K562 (cell line): ENCODE measurements around the gene ATAD3C. TPM values are rescaled to one million over a fixed set of nuclear protein-coding genes. Genes with fewer than 3 reads are reported as not detected.

Experiments used
- BHLHE40 ChIP-seq: IDR thresholded peaks from 2 replicates; pipeline ENCODE4 v1.6.1; 2011; ENCODE audit warnings: low read length, improper control_type of control experiment
- ELF1 ChIP-seq: fragments of 200-800 bp; sonication (Bioruptor generic); IDR thresholded peaks from 2 replicates; pipeline ENCODE4 v1.6.1; 2016; ENCODE audit warnings: missing genetic modification characterization, missing compliant biosample characterization
- ETV1 ChIP-seq: fragments of 450-650 bp; conservative IDR thresholded peaks from 2 replicates; pipeline ENCODE4 v1.6.1; 2016; ENCODE audit warnings: missing genetic modification characterization, control low read depth, low read depth, missing compliant biosample characterization
- EZH2 ChIP-seq: IDR thresholded peaks from 2 replicates; pipeline ENCODE4 v1.6.1; 2012; ENCODE audit warnings: low read depth, mild to moderate bottlenecking, inconsistent platforms, low read length, borderline replicate concordance
- HDAC8 ChIP-seq: fragments of 450-650 bp; IDR thresholded peaks from 2 replicates; pipeline ENCODE4 v1.6.1; 2016; ENCODE audit warnings: mild to moderate bottlenecking, missing genetic modification characterization, moderate library complexity, missing compliant biosample characterization
- NFATC3 ChIP-seq: fragments of 450-650 bp; IDR thresholded peaks from 2 replicates; pipeline ENCODE4 v1.6.1; 2017; ENCODE audit warnings: mild to moderate bottlenecking
- POLR2AphosphoS2 ChIP-seq: IDR thresholded peaks from 2 replicates; pipeline ENCODE4 v1.6.1; 2012; ENCODE audit warnings: low read length, improper control_type of control experiment
- SMAD3 ChIP-seq: fragments of 450-650 bp; formaldehyde crosslinking; conservative IDR thresholded peaks from 2 replicates; pipeline ENCODE4 v1.4.0; 2020; ENCODE audit warnings: mild to moderate bottlenecking
- STAT5B ChIP-seq: fragments of 250-450 bp; sonication (Bioruptor Pico); IDR thresholded peaks from 2 replicates; pipeline ENCODE4 v1.8.0; 2021; ENCODE audit warnings: mild to moderate bottlenecking, inconsistent platforms
- TAF7 ChIP-seq: fragments of 450-650 bp; IDR thresholded peaks from 2 replicates; pipeline ENCODE4 v1.6.1; 2016; ENCODE audit warnings: missing genetic modification characterization, missing compliant biosample characterization
- XRCC4 ChIP-seq: IDR thresholded peaks from one replicate; pipeline ENCODE4 v1.6.1; 2011; ENCODE audit not compliant: insufficient read depth, insufficient read length; ENCODE audit errors: extremely low read depth
- YY1 ChIP-seq, 3 experiments: IDR thresholded peaks; 2 replicates each; pipeline ENCODE4 v1.6.1; 2011; ENCODE audit warnings: low read length in 2 of 3, mild to moderate bottlenecking in 2 of 3, moderate library complexity in 2 of 3, borderline replicate concordance in 1 of 3, control low read depth in 1 of 3, low read depth in 1 of 3; ENCODE audit not compliant: insufficient read depth in 3 of 3, insufficient replicate concordance in 2 of 3, control insufficient read depth in 1 of 3, insufficient read length in 1 of 3; ENCODE audit errors: extremely low read depth in 1 of 3
- polyA plus RNA-seq, 8 experiments: library from polyadenylated mRNA; depleted of rRNA in 4 of 8; stranded (reverse) in 5 of 8; unstranded in 3 of 8; fragments of >200 nt; fragmentation: Nextera tagmentation in 2 of 8; fragmentation: Illumina TruSeq in 1 of 8; extraction: Ambion mirVana in 2 of 8; extraction: Trizol in 1 of 8; gene quantifications; 2 replicates each; pipeline versions ENCODE4 v1.2.1 to v1.2.3, GENCODE V29; 2011 to 2014; ENCODE audit warnings: inconsistent platforms in 1 of 8, missing spikeins in 1 of 8
- total RNA-seq, 7 experiments: library from RNA; depleted of rRNA in 6 of 7; stranded (reverse); fragments of >200 nt in 6 of 7; fragmentation: Illumina TruSeq in 2 of 7; extraction: Trizol in 2 of 7; gene quantifications; 2 replicates each; pipeline versions ENCODE4 v1.2.1 to v1.2.3, GENCODE V29; 2011 to 2021; ENCODE audit warnings: low replicate concordance in 1 of 7
- TF ChIP-seq, protein P1 (sequence below): fragments of 450-650 bp; IDR thresholded peaks from 2 replicates; pipeline ENCODE4 v1.6.1; 2016
- TF ChIP-seq, protein P2 (sequence below): fragments of 450-650 bp; IDR thresholded peaks from 2 replicates; pipeline ENCODE4 v1.6.1; 2016; ENCODE audit warnings: borderline replicate concordance
- TF ChIP-seq, protein P3 (sequence below): IDR thresholded peaks from 3 replicates; pipeline ENCODE4 v1.6.1; 2011; ENCODE audit warnings: borderline replicate concordance, mild to moderate bottlenecking; ENCODE audit not compliant: insufficient read length, insufficient read depth
- TF ChIP-seq, protein P4 (sequence below): sonication (generic); formaldehyde crosslinking; IDR thresholded peaks from 2 replicates; pipeline ENCODE4 v1.8.1; 2023; ENCODE audit warnings: mild to moderate bottlenecking, missing genetic modification reagents, moderate library complexity
- TF ChIP-seq, protein P5 (sequence below), 2 experiments: fragments of 450-650 bp; IDR thresholded peaks; 2 replicates each; pipeline ENCODE4 v1.6.1; 2018; ENCODE audit warnings: mild to moderate bottlenecking in 2 of 2, low read depth in 1 of 2; ENCODE audit not compliant: partially characterized antibody in 2 of 2

ATAD3C gene
- total and polyA plus RNA-seq, 9 of the 15 experiments (the other 6 are each of a cell fraction or from before 2014, with no cell fraction given) = 0.03 to 0.18 TPM; not detected in 7

DNA sequence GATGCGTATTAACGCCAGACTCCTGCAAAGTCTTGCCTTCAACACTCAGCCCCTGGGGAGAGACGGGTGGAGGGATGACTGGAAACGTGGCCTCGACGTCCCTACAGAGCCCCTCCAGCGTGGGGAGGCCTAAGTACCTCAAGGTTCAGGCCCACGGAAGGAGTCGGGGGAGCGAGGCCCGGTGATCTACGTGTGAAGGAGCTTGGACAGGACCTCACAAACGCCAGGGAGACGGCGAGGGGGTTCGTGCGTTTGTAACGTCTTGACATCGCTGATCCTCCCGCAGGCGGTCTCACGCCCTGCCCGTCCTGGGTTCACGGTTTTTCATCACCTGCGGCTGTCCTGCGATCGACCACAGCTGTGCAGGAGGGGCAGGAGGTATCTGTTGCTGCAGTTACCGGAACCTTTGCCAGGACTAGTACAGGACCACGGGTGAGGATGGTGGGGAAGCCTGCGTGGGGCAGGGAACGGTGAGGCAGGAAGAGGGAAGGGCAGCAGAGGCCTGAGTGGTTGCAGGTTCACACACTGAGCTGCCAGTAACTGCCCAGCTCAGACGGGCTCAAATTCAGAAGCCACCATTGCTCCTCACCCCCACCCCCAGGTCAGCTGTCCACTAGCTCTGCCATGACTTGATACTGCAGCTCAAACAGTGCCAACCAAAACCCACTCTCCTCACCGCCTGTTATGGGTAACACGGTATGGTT, 49.5 kb upstream of the ATAD3C start (continued):
- TF ChIP-seq, protein P1, sequence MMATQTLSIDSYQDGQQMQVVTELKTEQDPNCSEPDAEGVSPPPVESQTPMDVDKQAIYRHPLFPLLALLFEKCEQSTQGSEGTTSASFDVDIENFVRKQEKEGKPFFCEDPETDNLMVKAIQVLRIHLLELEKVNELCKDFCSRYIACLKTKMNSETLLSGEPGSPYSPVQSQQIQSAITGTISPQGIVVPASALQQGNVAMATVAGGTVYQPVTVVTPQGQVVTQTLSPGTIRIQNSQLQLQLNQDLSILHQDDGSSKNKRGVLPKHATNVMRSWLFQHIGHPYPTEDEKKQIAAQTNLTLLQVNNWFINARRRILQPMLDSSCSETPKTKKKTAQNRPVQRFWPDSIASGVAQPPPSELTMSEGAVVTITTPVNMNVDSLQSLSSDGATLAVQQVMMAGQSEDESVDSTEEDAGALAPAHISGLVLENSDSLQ = no peak
- TF ChIP-seq HDAC8 (tag) (no peak), ELF1 (tag) (no peak), BHLHE40 (no peak), POLR2AphosphoS2 (no peak; the same call in none of the 2 replicates), XRCC4 (no peak), STAT5B (CRISPR knock-in tag) (no peak), TAF7 (no peak), NFATC3 (no peak), EZH2 (no peak), YY1 (IDR thresholded peaks at IDR 0.05; ENCODE audit: borderline replicate concordance in 1 of 3, control insufficient read depth in 1 of 3, extremely low read depth in 1 of 3, insufficient read depth in 3 of 3, insufficient read length in 1 of 3, insufficient replicate concordance in 2 of 3, low read depth in 1 of 3, low read length in 2 of 3) (peak in 2 of 3 experiments; percentile 13 to 20), ETV1 (tag) (no peak), SMAD3 (CRISPR knock-in tag) (no peak)
- TF ChIP-seq, protein P2, sequence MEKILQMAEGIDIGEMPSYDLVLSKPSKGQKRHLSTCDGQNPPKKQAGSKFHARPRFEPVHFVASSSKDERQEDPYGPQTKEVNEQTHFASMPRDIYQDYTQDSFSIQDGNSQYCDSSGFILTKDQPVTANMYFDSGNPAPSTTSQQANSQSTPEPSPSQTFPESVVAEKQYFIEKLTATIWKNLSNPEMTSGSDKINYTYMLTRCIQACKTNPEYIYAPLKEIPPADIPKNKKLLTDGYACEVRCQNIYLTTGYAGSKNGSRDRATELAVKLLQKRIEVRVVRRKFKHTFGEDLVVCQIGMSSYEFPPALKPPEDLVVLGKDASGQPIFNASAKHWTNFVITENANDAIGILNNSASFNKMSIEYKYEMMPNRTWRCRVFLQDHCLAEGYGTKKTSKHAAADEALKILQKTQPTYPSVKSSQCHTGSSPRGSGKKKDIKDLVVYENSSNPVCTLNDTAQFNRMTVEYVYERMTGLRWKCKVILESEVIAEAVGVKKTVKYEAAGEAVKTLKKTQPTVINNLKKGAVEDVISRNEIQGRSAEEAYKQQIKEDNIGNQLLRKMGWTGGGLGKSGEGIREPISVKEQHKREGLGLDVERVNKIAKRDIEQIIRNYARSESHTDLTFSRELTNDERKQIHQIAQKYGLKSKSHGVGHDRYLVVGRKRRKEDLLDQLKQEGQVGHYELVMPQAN = no peak
- TF ChIP-seq, protein P3, sequence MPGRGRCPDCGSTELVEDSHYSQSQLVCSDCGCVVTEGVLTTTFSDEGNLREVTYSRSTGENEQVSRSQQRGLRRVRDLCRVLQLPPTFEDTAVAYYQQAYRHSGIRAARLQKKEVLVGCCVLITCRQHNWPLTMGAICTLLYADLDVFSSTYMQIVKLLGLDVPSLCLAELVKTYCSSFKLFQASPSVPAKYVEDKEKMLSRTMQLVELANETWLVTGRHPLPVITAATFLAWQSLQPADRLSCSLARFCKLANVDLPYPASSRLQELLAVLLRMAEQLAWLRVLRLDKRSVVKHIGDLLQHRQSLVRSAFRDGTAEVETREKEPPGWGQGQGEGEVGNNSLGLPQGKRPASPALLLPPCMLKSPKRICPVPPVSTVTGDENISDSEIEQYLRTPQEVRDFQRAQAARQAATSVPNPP = no peak
- TF ChIP-seq, protein P4, sequence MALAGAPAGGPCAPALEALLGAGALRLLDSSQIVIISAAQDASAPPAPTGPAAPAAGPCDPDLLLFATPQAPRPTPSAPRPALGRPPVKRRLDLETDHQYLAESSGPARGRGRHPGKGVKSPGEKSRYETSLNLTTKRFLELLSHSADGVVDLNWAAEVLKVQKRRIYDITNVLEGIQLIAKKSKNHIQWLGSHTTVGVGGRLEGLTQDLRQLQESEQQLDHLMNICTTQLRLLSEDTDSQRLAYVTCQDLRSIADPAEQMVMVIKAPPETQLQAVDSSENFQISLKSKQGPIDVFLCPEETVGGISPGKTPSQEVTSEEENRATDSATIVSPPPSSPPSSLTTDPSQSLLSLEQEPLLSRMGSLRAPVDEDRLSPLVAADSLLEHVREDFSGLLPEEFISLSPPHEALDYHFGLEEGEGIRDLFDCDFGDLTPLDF (CRISPR knock-in tag) = no peak
- TF ChIP-seq, protein P5, sequence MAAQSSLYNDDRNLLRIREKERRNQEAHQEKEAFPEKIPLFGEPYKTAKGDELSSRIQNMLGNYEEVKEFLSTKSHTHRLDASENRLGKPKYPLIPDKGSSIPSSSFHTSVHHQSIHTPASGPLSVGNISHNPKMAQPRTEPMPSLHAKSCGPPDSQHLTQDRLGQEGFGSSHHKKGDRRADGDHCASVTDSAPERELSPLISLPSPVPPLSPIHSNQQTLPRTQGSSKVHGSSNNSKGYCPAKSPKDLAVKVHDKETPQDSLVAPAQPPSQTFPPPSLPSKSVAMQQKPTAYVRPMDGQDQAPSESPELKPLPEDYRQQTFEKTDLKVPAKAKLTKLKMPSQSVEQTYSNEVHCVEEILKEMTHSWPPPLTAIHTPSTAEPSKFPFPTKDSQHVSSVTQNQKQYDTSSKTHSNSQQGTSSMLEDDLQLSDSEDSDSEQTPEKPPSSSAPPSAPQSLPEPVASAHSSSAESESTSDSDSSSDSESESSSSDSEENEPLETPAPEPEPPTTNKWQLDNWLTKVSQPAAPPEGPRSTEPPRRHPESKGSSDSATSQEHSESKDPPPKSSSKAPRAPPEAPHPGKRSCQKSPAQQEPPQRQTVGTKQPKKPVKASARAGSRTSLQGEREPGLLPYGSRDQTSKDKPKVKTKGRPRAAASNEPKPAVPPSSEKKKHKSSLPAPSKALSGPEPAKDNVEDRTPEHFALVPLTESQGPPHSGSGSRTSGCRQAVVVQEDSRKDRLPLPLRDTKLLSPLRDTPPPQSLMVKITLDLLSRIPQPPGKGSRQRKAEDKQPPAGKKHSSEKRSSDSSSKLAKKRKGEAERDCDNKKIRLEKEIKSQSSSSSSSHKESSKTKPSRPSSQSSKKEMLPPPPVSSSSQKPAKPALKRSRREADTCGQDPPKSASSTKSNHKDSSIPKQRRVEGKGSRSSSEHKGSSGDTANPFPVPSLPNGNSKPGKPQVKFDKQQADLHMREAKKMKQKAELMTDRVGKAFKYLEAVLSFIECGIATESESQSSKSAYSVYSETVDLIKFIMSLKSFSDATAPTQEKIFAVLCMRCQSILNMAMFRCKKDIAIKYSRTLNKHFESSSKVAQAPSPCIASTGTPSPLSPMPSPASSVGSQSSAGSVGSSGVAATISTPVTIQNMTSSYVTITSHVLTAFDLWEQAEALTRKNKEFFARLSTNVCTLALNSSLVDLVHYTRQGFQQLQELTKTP (IDR thresholded peaks at IDR 0.05; ENCODE audit: low read depth in 1 of 2, partially characterized antibody in 2 of 2) = peak in 1 of 2 experiments; percentile 5
